HG02884 (cell line): Measurements from ENCODE around the gene NDEL1.
A peak's percentile ranks its signal among the peaks of the same experiment; 100 is the strongest.

Source experiments
- ATAC-seq: cut with Tn5 transposase; IDR thresholded peaks from one replicate; pipeline ENCODE4 v1.9.1; 2021; ENCODE audit warnings: mild to moderate bottlenecking, moderate library complexity; ENCODE audit not compliant: unreplicated experiment

NDEL1 gene

DNA sequence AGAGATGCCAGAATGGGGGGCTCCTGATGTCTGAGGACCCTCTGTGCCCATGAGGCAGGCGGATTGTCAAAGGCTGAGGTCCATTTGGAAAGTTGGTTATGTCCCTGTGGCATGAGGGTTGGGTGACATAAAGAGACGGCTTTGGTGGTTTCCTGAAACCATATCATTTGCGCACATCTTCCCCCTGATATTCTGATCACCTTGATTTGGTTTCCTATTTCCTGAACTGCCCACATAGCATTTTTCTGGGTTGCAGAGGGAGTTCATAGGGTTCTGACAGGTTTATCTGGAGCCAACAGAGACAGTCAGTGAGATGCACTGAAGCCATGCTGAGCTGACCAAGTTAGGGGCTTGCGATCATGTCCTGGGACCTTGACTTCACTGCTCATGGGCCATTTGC, 22.4 kb upstream of the NDEL1 start:
- ATAC-seq = no peak

DNA sequence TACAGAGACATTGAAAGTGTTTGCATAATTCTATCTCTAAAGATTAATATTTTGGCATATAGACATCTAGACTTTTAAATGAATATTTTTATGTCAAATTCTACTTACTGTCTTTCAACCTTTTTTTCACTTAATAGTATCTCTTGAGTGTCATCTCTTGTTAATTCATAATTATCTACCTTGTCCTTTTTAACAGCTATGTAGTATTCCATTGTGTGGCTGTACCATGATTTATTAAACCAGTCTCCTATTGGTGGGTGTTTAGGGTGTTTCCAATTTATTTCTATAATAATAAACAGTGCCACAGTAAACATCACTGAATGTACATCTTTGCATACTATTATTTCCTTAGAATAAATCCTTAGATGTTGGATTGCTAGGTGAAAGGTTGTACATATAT, 21.7 kb upstream of the NDEL1 start:
- no peak for ATAC-seq

DNA sequence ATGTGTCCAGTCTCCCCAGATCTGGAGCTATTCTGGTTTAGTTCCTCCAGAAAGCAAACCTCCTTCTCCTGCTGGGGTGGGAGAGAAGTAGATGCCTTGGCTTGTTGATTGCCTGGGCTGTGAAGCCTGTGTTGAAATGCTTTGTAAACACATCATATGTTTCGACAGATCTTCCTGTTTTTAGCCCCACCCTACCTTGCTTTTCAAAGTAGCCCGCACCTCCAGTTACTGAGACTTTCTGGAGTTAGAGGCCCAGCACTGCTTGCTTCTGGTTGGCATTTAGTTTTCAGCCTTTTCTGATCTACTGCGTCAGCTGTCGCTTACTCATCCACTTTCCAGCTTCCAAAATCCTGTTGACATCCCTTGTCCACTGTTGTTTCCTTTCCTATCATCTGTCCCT, 17.9 kb upstream of the NDEL1 start:
- ATAC-seq = no peak

DNA sequence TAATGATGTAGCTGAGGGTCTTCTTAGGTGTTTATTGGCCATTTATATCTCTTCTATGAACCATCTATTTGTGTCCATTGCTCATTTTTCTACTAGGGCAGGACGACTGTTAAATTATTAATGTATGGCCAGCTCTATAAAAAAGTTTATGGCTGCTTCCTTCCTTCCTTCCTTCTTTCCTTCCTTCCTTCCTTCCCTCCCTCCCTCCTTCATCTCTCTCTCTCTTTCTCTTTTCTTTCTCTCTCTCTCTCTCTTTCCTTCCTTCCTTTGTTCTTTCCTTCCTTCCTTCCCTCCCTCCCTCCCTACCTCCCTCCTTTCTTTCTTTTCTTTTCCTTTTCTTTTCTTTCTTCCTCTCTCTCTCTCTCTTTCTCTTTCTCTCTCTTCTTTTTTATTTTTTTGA, 17.2 kb upstream of the NDEL1 start:
- no peak for ATAC-seq

DNA sequence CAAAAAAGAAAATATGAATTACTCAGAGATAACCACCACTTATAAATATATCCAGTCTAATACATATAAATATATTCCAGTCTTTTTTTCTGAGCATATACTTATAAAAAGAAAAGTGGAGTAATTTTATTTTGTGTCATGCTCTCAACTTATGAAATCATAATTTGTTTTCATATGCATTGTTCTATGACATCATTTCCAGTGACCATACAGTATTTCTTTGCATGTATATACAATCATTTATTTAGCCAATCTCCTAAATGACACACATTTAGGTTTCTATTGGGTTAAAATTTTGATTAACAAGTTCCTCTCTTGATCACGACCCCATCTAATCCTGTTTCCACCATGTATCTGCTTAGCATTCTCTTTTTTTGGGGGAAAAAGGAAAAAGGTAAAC, 16.4 kb upstream of the NDEL1 start:
- ATAC-seq = no peak

DNA sequence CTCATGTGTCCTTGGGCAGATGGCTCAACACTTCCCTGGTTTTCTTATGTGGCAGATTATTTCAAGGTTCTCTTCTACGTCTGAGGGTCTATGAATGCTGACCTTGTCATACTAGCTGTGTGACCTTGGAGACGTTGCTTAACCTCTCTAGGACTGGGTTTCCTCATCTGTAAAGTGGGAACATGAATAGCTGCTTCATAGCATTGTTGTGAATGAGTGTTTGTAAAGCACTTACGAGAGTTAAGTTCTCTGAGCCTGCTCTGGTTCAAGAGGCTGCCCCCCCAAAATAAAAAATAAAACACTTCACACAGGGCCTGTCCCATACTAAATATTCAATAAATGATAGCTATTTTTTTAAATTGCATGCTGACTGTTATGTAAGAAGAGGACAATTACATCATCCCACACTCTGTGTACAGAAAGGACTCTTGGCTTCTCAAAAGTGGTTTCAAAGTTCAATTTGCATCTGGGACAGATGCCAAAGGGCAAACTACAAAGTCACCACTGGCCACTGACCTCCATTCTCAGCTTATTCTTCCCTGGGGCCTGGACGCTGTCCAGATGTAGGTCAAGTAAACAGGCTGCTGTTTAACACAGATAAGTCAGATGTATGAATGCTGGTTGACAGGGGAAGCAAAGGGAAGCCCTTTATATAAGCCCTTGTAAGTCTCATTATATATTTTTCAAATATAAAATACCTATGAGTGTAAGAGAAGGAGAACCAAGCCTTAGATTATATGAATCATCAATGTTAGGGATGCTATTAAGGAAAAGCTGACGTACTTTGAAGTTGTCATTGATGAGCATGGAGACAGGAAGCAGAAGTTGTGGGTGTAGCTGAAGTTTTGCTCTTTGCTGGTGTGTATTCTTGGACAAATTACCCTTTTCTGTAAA, 15.4 kb upstream of the NDEL1 start:
- ATAC-seq = no peak

DNA sequence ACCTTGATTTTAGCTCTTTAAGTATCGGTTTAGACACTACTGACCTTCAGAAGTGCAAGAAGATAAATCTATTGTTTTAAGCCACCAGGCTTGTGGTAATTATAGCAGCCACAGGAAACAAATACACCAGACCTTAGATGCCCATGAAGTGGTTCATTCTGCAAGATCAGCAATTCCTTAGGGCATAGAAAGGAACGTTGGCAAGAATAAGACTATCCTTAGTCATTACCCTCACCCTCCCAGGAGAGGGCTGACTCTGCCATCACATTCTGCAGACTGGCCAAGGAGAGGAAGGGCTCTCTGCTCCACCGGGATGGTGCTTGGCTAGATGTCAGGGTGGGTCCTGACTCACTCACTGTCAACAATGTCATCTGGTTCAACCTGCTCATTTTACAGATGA, 14.1 kb upstream of the NDEL1 start:
- ATAC-seq = no peak

DNA sequence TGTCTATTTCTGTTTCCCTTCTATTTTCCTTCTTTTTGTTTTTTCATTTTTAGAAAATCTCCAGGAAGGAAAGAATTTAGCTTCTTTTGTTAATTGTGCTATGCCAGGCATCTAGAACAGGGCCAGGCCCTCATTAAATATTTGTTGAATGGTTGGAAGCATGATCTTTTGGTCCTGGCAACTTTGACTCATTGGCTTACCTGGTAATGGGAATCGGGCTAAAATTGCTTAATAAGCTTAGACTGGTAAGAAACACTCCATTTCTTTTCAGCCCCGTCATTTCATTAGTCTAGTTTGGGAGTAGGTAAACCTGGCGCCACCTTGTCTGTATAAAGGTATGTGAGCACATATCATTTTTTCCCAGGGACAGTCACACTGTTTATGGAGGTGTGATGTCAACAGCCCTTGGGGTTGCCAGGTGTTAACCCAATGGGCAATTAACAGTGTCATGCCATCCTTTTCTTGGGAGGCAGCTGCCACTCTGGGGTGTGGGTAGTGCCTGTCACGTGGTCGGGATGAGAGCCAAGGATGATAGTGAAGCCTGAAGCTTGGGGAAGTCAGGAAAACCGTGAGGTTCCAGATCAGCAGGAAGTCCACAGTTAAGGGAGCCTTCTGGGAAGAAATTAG, 9.5 kb upstream of the NDEL1 start:
- no peak for ATAC-seq

DNA sequence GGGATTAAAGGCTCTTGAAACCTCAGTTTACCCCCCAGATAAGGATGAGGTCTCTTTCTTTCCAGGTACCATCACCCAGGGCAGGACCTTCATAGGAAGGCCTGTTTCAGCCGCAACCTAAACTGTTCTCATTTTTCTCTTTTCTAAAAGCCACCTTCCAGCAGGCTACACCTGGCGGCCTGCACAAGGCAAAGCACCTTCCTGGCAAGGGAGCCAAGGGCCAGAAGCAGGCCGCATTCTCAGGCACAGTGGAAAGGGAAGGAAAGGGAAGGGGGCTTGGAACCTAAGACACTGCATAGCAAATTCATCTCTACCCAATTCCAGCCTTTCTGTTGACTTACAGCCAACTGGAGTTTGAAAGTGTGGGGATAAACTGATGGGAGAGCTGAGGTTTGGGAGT, 8.9 kb upstream of the NDEL1 start:
- ATAC-seq = no peak

DNA sequence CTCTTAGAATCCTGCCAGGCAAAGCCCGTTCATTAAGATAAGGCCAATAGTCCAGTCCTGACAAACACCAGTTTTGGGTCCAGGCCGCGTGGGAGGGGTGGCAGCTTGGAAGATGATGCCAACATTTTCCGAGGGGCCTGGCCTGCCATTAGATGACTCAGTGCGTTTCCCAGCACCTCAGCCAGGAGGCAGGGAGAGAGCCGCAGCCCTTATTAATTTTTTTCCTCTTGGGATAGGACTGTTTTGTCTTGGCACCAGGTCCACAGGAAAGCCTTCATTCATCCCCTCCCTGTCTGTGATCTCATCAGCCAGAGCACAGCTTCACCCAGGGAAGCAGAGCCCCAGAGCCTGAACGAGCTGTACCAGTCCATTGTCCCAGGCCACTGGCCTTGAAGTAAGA, 4.7 kb upstream of the NDEL1 start:
- no peak for ATAC-seq

DNA sequence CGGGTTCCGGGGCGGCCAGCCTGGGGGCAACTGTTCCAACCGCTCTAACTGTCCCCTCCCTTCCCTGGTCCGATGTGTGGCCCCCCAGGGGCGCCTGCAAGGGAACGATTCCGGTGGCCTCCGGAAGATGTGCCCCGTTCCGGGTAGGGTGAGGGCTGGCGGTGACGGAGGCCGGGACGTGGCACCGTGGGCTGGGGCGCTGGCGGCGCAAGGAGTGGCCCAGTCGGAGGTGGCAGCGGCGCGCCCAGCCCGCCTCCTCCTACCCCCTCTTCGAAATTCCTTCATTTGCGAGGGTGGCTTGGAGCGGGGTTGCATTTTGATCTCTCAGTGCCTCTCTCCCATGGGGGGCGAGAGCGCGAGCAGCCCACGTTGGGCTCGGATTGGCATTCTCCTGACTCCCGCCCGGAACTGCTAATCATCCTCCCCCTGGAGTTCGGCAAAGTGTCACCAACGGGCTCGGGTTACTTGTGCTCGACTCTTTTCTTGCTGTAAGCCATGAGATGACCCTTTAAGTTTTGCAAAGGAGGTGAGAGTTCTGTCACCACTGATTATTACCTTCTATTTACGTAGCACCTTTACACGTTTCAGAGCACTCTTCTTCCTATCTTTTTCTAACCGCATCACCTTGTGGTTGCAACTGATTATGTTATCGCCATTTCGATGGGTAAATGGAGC, 622 bp downstream of the NDEL1 start:
- ATAC-seq = peak; percentile 40

DNA sequence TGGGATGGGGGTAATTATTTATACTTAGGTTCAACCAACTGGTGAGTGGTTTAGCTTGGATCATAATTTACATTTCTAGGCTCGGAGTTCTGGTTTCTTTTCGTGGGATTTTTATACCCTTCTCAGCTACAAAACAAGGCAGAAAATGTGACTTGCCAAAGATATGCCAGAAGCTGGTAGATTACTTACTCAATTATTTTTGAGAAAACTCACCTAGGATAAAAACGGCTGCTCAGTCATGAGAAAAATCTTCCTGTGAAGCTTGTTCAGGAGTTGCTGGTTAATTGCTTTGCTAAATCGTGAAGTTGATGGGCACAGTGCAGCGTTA, 1.1 kb downstream of the NDEL1 start:
- ATAC-seq = no peak

DNA sequence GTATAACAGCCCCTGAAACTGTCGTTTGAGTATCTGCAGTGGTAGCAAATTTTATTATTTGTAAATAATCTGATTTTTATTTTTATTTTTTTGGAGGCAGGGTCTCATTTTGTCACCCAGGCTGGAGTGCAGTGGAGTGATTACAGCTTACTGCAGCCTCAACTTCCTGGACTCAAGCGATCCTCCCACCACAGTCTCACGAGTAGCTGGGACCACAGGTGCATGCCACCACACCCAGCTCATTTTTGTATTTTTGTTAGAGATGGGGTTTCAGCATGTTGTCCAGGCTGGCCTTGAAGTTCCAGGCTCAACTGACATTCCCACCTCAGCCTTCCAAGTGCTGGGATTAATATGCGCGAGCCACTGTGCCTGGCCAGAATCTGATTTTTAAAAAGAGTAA, 2.8 kb downstream of the NDEL1 start:
- ATAC-seq = no peak

DNA sequence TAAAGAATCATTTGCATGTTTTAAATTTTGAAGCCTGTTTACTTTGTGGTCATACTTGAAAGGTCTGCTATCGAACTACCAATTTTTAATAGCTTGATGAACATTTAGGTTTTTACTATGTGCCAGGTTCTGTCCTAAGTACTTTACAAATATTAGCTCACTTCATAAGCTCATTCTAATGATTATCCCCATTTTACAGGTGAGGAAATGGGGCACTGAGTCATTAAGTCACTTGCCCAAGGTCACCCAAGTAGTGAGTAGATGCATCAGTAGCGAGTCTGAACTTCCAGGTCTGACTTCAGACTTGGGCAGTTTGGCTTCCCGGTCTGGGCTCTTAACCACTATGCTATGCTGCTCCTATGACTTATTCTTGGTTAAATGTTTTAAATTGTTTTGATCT, 4.0 kb downstream of the NDEL1 start:
- no peak for ATAC-seq

DNA sequence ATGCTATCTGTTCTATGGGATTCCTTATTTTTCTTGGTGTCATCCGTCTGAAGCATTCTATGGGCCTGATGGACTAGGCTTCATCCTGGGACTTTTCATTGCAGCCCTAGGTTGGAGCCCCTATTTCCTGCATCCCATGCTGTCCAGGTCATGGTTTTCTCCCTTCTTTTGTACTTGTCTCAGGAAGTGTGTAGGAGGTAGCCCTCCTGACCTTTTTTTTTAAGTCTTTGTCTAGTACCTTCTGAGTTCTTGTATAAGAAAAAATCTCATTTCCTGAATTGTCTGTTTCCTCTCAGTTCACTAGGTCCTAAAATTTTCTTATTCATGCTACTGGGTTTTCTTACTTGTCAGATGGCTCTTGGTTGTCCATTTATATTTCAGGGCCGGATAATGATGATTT, 6.0 kb downstream of the NDEL1 start:
- no peak for ATAC-seq

DNA sequence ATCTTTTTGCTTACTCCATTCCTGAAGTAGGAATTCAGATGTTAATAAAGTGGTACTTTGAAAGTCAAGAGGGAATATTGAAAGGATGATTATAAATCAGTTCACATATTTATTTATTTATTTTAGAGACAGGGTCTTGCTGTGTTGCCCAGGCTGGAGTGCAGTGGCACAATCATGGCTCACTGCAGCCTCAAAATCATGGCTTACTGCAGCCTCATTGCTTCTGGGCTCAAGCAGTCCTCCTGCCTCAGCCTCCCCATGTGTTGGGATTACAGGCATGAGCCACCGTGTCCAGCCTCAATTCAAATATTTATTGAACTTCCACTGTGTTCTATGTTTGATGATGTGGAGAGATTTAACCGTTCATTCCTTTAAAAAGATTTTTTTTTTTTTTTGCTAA, 6.6 kb downstream of the NDEL1 start:
- no peak for ATAC-seq

DNA sequence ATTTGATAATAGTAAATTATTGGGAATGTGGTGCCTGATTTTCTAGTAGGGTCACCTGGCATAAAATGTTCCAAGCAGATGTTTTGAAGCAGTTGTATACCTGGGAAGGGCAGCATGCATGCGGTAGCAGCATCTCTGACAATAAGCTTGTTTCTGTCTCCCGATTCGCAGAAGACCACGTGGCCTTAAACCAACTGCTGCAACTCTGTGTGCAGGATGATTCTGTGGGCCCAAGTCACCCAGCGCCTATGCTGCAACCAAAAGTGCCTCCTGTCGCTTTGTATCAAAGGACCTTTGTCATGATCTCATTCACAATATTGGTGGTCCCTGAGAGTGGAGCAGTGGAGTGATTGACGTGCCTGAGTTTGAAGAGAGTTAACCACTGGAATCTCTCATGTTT, 8.1 kb downstream of the NDEL1 start:
- ATAC-seq = no peak

DNA sequence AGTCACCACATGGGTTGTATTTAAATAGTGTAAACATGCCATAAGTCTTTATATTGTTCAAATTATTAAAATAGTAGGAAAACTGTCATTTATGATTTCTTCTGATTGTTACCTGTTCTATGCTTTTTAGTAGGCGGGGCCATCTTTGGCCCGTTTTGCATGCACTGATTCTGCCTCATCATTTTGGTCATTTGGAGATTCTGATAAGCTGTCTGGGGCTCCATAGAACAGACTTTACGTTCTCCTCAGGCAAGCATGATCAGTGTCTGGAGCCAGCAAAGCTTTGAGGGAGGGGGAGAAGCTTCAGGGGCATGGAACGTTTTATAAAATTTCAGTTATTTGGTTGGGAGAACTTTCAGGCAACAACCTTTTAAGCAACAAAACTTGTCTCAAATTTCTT, 8.8 kb downstream of the NDEL1 start:
- no peak for ATAC-seq

DNA sequence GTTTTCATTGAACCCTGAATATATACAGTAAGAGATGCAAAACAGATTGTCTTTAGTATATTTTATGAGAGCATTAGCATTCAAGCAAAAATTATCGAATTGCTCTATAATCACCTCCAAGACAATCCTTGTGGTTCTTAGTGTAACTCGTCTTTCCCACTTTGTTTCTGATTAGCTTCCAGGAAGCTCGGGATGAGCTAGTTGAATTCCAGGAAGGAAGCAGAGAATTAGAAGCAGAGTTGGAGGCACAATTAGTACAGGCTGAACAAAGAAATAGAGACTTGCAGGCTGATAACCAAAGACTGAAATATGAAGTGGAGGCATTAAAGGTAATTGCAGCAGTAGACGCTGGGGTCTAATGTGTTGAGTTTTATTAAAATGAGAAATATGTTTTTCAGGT, 9.9 kb downstream of the NDEL1 start:
- ATAC-seq = no peak

DNA sequence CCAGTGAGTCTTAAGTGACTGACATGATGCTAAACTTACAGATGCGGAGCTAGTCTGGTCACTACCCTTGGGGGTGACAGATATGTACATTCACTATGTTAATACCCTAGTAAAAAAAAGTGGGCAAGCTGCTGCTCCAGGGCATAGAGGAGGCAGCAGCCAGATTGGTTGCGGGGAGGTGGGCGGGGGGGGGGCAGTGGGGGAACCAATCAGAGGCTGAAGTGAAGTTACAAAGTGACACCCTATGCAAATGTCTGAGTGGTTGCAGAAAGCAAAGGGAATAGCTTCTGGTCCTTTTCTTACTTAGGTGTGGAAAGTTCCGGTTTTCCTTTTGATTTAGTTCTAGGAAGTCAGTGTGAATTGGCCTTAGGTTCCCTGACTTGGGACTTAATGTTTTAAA, 12.1 kb downstream of the NDEL1 start:
- no peak for ATAC-seq

DNA sequence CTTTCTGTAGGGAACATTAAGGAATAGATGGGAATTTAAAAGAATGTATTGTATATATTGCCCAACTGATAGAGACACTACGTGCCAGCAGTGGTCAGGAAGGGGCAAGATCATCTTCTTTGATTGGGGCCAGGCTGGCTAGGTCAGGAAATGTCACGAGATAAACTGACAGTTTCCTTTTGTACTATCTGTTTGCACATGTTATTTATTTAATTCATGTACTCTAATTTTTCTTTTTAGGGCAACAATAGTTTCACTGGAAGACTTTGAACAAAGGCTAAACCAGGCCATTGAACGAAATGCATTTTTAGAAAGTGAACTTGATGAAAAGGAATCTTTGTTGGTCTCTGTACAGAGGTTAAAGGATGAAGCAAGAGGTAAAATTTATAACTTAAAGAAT, 12.6 kb downstream of the NDEL1 start:
- ATAC-seq = no peak

DNA sequence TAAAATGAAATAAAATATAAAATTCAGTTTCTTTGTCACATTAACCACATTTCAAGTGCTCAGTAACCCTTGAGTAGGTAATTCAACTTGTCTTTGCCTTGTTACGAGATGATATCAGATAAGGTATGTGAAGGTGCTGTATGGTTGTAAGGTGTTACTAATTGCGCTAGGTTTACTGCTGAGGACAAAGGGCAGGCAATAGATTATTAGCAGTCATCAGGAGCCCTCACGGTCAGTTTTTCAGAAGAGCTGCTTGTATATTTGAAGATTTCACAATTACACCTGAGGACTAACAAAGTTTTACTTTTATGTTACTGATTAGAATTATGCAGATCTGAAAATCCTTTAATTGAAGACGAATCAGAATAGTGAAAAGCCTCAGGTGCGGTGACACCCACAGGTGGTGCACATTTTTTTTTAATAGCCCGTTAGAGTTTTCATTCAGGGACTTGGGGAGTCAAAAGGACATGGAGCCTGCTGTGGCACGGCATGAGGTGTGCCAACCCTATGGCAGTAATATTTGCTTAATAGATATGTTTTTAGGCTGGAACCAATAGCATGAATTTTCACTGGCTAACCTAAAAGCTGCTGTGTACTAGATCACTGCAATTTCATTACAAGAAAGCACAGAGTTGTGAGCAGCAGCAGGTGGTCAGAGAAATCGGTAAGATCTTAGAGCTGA, 16.4 kb downstream of the NDEL1 start:
- ATAC-seq = no peak
